Measurements from ENCODE around the gene THSD7B. TPM values are rescaled to one million over a fixed set of nuclear protein-coding genes. Genes with fewer than 3 reads are reported as not detected.

The THSD7B gene
- total RNA-seq, 4 donors from 2014 or later, result 0.27 TPM; not detected in 3

- Histone ChIP-seq H3K9me3 (no peaks in the 10 kb centered on the region), H3K27ac (no peak overlapping the region), H3K36me3 (no peaks in the 10 kb centered on the region), H3K27me3 (no peaks in the 10 kb centered on the region), H3K4me1 (no peaks in the 10 kb centered on the region), H3K4me3 (no peak overlapping the region)
- no peak for DNase-seq
- WGBS, 2 donors (ENCODE audit: low coverage in 1 of 2), result 65% methylated on average over 1 of the region's 1 CpG; no CpG with 5 or more reads in 1 of the 2 donors
- in situ Hi-C loops (cut with MboI; ENCODE audit: low pct_ligation_motif_present in 1 of 4, low pct_unique_long_range_greater_than_20kb in 1 of 4, low sequenced_read_pairs in 3 of 4) (no loop called here), intact Hi-C loops (cut with DNase I; ENCODE audit: low total_unique reads) (no loop called here)
- TF ChIP-seq CTCF (IDR thresholded peaks at IDR 0.05), result no peak
- no peak for TF ChIP-seq POLR2AphosphoS5 (IDR thresholded peaks at IDR 0.05)
- no peak for TF ChIP-seq EP300 (IDR thresholded peaks at IDR 0.05; ENCODE audit: low read depth)
- no peak for TF ChIP-seq POLR2A (IDR thresholded peaks at IDR 0.05)
These were observed 392.5 kb downstream of the THSD7B start for GRCh38 chr2:137157851-137158250.

DNA sequence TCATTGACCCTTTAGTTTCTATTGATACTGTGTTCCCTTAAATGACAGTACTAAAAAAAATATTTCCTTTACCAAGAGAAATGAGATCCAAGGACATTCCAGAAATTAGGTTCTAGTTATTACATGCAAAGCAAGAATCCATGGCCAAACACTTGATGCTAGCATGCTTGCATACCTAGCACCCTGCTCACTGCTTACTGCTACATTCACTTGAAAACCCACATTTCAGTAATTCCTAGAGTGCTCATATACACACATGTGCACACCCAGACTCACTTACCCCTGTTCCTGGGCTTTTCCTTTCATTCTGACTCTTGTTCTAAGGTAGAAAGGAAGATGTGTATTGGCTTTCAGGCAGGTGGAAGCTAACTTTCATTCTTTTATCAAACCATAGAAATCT, 395.9 kb downstream of the THSD7B start:
- Histone ChIP-seq H3K27ac (no peak overlapping the region), H3K4me1 (no peaks in the 10 kb centered on the region), H3K4me3 (no peak overlapping the region), H3K36me3 (no peaks in the 10 kb centered on the region), H3K9me3 (no peaks in the 10 kb centered on the region), H3K27me3 (no peaks in the 10 kb centered on the region)
- in situ Hi-C loops (cut with MboI; ENCODE audit: low pct_ligation_motif_present in 1 of 4, low pct_unique_long_range_greater_than_20kb in 1 of 4, low sequenced_read_pairs in 3 of 4), result no loop called here
- DNase-seq, result no peak
- TF ChIP-seq EP300 (IDR thresholded peaks at IDR 0.05; ENCODE audit: low read depth) (no peak), POLR2A (IDR thresholded peaks at IDR 0.05) (no peak), CTCF (IDR thresholded peaks at IDR 0.05) (no peak), POLR2AphosphoS5 (IDR thresholded peaks at IDR 0.05) (no peak)
- intact Hi-C loops (cut with DNase I; ENCODE audit: low total_unique reads), result no loop called here

DNA sequence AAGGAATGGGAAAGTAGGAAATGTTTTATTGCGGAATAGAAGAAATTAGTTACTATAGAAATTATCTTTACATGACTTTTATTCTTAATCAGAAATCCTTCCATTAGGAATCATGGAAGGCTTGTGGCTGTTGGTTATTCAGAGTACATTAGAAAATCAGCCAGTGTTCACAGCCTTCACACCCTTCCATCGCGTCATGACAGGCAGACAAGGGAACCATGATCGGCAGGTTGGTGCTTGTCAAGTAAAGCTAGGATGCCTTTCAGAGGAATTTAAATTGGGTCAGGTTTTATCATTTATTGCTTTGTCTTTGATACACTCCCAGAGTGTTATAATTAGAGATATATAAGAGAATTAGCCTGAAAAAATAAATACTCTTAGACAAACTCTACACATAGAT, 400.6 kb downstream of the THSD7B start:
- Histone ChIP-seq H3K4me3 (no peak overlapping the region), H3K9me3 (no peaks in the 10 kb centered on the region), H3K27ac (no peak overlapping the region), H3K36me3 (no peaks in the 10 kb centered on the region), H3K4me1 (no peaks in the 10 kb centered on the region), H3K27me3 (no peaks in the 10 kb centered on the region)
- intact Hi-C loops (cut with DNase I; ENCODE audit: low total_unique reads) (no loop called here), in situ Hi-C loops (cut with MboI; ENCODE audit: low pct_ligation_motif_present in 1 of 4, low pct_unique_long_range_greater_than_20kb in 1 of 4, low sequenced_read_pairs in 3 of 4) (no loop called here)
- DNase-seq, result no peak
- no peak for TF ChIP-seq EP300 (IDR thresholded peaks at IDR 0.05; ENCODE audit: low read depth)
- no peak for TF ChIP-seq POLR2AphosphoS5 (IDR thresholded peaks at IDR 0.05)
- no peak for TF ChIP-seq CTCF (IDR thresholded peaks at IDR 0.05)
- TF ChIP-seq POLR2A (IDR thresholded peaks at IDR 0.05), result no peak
- 93 to 94% methylated on average over 4 of the region's 4 CpGs for WGBS, 2 donors (ENCODE audit: low coverage in 1 of 2)

DNA sequence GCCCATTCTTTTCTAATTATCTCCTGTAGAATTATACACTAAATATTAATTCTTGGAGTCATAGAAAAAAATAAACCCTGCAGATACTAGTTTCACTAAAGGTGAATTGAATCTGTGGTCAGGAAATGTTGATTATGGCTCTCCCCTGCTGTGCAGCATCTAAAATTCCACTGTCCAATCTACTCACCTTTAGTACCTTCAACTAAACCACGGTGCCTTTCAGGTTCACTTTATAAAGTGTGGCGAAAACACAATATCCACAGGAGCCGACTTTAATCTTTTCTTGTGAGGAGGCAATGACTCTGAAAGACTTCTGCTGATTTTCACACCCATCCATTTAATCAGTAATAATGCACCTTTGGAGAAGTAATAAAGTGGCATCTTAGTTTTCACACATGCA, 402.3 kb downstream of the THSD7B start:
- in situ Hi-C loops (cut with MboI; ENCODE audit: low pct_ligation_motif_present in 1 of 4, low pct_unique_long_range_greater_than_20kb in 1 of 4, low sequenced_read_pairs in 3 of 4) (no loop called here), intact Hi-C loops (cut with DNase I; ENCODE audit: low total_unique reads) (no loop called here)
- H3K27me3 ChIP-seq, result no peaks in the 10 kb centered on the region
- H3K9me3 ChIP-seq, result no peaks in the 10 kb centered on the region
- H3K4me1 ChIP-seq, result no peaks in the 10 kb centered on the region
- H3K27ac ChIP-seq, result no peak overlapping the region
- H3K4me3 ChIP-seq, result no peak overlapping the region
- no peaks in the 10 kb centered on the region for H3K36me3 ChIP-seq
- DNase-seq, result no peak
- TF ChIP-seq EP300 (IDR thresholded peaks at IDR 0.05; ENCODE audit: low read depth) (no peak), CTCF (IDR thresholded peaks at IDR 0.05) (no peak), POLR2AphosphoS5 (IDR thresholded peaks at IDR 0.05) (no peak), POLR2A (IDR thresholded peaks at IDR 0.05) (no peak)
- WGBS, 2 donors (ENCODE audit: low coverage in 1 of 2), result 52 to 59% methylated on average over 3 of the region's 3 CpGs
